ENCODE measurements around the gene LRRC75A.

DNA sequence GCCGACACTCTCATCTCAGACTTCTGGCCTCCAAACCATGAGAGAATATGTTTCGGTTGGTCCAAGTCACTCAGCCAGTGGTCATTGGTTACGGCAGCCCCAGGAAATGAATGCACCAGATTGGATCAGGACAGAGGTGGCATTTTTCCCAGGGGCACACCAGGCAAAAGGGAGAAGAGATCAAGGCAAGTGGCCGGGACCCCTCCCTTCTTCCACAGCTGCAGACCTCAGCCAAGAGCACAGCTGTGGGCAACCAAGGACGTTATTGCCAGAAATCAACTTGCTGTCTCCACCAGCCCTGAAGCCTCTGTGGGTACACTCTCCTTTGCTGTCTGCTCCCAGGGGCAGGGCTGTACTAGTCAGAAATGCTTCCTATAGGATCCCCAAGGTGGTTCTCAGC lies 20.7 kb downstream of the LRRC75A start:
- TF ChIP-seq EZH2 (IDR thresholded peaks at IDR 0.05; ENCODE audit: low read depth, unreplicated experiment) (no peak), CREB1 (CRISPR knock-in tag; IDR thresholded peaks at IDR 0.05; ENCODE audit: low read depth) (no peak), POLR2AphosphoS5 (IDR thresholded peaks at IDR 0.05; ENCODE audit: low read depth) (no peak), EZH2phosphoT487 (IDR thresholded peaks at IDR 0.05; ENCODE audit: unreplicated experiment) (no peak), STAT1 (IDR thresholded peaks at IDR 0.05; ENCODE audit: unreplicated experiment) (no peak), ZNF114 (CRISPR knock-in tag; IDR thresholded peaks at IDR 0.05) (no peak), ZNF331 (CRISPR knock-in tag; IDR thresholded peaks at IDR 0.05; ENCODE audit: low read depth) (no peak), ETS1 (IDR thresholded peaks at IDR 0.05) (no peak), JUNB (IDR thresholded peaks at IDR 0.05; ENCODE audit: unreplicated experiment) (no peak), NANOG (IDR thresholded peaks at IDR 0.05; ENCODE audit: borderline replicate concordance) (no peak)
- TF ChIP-seq, protein P1, sequence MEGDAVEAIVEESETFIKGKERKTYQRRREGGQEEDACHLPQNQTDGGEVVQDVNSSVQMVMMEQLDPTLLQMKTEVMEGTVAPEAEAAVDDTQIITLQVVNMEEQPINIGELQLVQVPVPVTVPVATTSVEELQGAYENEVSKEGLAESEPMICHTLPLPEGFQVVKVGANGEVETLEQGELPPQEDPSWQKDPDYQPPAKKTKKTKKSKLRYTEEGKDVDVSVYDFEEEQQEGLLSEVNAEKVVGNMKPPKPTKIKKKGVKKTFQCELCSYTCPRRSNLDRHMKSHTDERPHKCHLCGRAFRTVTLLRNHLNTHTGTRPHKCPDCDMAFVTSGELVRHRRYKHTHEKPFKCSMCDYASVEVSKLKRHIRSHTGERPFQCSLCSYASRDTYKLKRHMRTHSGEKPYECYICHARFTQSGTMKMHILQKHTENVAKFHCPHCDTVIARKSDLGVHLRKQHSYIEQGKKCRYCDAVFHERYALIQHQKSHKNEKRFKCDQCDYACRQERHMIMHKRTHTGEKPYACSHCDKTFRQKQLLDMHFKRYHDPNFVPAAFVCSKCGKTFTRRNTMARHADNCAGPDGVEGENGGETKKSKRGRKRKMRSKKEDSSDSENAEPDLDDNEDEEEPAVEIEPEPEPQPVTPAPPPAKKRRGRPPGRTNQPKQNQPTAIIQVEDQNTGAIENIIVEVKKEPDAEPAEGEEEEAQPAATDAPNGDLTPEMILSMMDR (conservative IDR thresholded peaks at IDR 0.05; ENCODE audit: low read depth in 2 of 2), result no peak
- TF ChIP-seq, protein P2, sequence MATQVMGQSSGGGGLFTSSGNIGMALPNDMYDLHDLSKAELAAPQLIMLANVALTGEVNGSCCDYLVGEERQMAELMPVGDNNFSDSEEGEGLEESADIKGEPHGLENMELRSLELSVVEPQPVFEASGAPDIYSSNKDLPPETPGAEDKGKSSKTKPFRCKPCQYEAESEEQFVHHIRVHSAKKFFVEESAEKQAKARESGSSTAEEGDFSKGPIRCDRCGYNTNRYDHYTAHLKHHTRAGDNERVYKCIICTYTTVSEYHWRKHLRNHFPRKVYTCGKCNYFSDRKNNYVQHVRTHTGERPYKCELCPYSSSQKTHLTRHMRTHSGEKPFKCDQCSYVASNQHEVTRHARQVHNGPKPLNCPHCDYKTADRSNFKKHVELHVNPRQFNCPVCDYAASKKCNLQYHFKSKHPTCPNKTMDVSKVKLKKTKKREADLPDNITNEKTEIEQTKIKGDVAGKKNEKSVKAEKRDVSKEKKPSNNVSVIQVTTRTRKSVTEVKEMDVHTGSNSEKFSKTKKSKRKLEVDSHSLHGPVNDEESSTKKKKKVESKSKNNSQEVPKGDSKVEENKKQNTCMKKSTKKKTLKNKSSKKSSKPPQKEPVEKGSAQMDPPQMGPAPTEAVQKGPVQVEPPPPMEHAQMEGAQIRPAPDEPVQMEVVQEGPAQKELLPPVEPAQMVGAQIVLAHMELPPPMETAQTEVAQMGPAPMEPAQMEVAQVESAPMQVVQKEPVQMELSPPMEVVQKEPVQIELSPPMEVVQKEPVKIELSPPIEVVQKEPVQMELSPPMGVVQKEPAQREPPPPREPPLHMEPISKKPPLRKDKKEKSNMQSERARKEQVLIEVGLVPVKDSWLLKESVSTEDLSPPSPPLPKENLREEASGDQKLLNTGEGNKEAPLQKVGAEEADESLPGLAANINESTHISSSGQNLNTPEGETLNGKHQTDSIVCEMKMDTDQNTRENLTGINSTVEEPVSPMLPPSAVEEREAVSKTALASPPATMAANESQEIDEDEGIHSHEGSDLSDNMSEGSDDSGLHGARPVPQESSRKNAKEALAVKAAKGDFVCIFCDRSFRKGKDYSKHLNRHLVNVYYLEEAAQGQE (IDR thresholded peaks at IDR 0.05; ENCODE audit: unreplicated experiment), result no peak
- TF ChIP-seq, protein P3, sequence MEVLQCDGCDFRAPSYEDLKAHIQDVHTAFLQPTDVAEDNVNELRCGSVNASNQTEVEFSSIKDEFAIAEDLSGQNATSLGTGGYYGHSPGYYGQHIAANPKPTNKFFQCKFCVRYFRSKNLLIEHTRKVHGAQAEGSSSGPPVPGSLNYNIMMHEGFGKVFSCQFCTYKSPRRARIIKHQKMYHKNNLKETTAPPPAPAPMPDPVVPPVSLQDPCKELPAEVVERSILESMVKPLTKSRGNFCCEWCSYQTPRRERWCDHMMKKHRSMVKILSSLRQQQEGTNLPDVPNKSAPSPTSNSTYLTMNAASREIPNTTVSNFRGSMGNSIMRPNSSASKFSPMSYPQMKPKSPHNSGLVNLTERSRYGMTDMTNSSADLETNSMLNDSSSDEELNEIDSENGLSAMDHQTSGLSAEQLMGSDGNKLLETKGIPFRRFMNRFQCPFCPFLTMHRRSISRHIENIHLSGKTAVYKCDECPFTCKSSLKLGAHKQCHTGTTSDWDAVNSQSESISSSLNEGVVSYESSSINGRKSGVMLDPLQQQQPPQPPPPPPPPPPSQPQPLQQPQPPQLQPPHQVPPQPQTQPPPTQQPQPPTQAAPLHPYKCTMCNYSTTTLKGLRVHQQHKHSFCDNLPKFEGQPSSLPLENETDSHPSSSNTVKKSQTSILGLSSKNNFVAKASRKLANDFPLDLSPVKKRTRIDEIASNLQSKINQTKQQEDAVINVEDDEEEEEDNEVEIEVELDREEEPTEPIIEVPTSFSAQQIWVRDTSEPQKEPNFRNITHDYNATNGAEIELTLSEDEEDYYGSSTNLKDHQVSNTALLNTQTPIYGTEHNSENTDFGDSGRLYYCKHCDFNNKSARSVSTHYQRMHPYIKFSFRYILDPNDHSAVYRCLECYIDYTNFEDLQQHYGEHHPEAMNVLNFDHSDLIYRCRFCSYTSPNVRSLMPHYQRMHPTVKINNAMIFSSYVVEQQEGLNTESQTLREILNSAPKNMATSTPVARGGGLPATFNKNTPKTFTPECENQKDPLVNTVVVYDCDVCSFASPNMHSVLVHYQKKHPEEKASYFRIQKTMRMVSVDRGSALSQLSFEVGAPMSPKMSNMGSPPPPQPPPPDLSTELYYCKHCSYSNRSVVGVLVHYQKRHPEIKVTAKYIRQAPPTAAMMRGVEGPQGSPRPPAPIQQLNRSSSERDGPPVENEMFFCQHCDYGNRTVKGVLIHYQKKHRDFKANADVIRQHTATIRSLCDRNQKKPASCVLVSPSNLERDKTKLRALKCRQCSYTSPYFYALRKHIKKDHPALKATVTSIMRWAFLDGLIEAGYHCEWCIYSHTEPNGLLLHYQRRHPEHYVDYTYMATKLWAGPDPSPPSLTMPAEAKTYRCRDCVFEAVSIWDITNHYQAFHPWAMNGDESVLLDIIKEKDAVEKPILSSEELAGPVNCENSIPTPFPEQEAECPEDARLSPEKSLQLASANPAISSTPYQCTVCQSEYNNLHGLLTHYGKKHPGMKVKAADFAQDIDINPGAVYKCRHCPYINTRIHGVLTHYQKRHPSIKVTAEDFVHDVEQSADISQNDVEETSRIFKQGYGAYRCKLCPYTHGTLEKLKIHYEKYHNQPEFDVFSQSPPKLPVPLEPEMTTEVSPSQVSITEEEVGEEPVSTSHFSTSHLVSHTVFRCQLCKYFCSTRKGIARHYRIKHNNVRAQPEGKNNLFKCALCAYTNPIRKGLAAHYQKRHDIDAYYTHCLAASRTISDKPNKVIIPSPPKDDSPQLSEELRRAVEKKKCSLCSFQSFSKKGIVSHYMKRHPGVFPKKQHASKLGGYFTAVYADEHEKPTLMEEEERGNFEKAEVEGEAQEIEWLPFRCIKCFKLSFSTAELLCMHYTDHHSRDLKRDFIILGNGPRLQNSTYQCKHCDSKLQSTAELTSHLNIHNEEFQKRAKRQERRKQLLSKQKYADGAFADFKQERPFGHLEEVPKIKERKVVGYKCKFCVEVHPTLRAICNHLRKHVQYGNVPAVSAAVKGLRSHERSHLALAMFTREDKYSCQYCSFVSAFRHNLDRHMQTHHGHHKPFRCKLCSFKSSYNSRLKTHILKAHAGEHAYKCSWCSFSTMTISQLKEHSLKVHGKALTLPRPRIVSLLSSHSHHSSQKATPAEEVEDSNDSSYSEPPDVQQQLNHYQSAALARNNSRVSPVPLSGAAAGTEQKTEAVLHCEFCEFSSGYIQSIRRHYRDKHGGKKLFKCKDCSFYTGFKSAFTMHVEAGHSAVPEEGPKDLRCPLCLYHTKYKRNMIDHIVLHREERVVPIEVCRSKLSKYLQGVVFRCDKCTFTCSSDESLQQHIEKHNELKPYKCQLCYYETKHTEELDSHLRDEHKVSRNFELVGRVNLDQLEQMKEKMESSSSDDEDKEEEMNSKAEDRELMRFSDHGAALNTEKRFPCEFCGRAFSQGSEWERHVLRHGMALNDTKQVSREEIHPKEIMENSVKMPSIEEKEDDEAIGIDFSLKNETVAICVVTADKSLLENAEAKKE (CRISPR knock-in tag; IDR thresholded peaks at IDR 0.05), result no peak
